HG03097 (cell line): ENCODE data around the gene CAPN8.

ENCODE experiments used
- ATAC-seq: cut with Tn5 transposase; IDR thresholded peaks from one replicate; pipeline ENCODE4 v1.9.1; 2021; ENCODE audit not compliant: unreplicated experiment, low FRiP score

Gene CAPN8

GRCh38 chr1:223492044-223492443, 173.5 kb downstream of the CAPN8 start:
- ATAC-seq, result no peak
